Endothelial cell of umbilical vein (primary cell): ENCODE data around the gene COL6A2.
"Not testable (repeated sequence)": the region's sequence is repeated elsewhere in the genome, so short reads cannot be mapped to it uniquely, and the experiment has no call there.

Experiments used
- CTCF ChIP-seq, 2 donors: IDR thresholded peaks; 1 replicate in 1 of 2; 2 replicates in 1 of 2; pipeline ENCODE4 v1.5.1; 2011; ENCODE audit warnings: low read length in 2 of 2, mild to moderate bottlenecking in 2 of 2, moderate library complexity in 2 of 2, control low read depth in 1 of 2, inconsistent platforms in 1 of 2, low read depth in 1 of 2; ENCODE audit not compliant: insufficient read depth in 1 of 2; ENCODE audit errors: extremely low read depth in 1 of 2
- EZH2 ChIP-seq: IDR thresholded peaks from 2 replicates; pipeline ENCODE4 v1.6.1; 2012; ENCODE audit warnings: borderline replicate concordance, low read depth, mild to moderate bottlenecking, moderate library complexity, low read length, inconsistent platforms; ENCODE audit not compliant: severe bottlenecking
- GATA2 ChIP-seq: IDR thresholded peaks from 2 replicates; pipeline ENCODE4 v1.7.0; 2011; ENCODE audit warnings: low read depth, mild to moderate bottlenecking, moderate library complexity, mixed read lengths, low read length; ENCODE audit not compliant: insufficient read length, insufficient read depth
- MAX ChIP-seq: IDR thresholded peaks from 2 replicates; pipeline ENCODE4 v1.6.1; 2011; ENCODE audit not compliant: insufficient read depth, insufficient read length
- POLR2A ChIP-seq: IDR thresholded peaks from 2 replicates; pipeline ENCODE4 v1.6.1; 2012; ENCODE audit warnings: low read depth, mild to moderate bottlenecking, control low read depth, low read length

GRCh38 chr21:46147429-46147828 lies 49.5 kb downstream of the COL6A2 start:
- not testable (repeated sequence) for TF ChIP-seq EZH2, MAX, POLR2A, GATA2
- peak; percentile 46 to 74 for TF ChIP-seq CTCF (IDR thresholded peaks at IDR 0.05; ENCODE audit: extremely low read depth in 1 of 2, insufficient read depth in 1 of 2, low read depth in 1 of 2, low read length in 2 of 2)
